Stimulated activated naive B cell treated with anti-CD40 and anti-IgM and Interleukin-4, amounts not matched to agents 10 μg/mL and 1 μg/mL and 100 μg/mL, for 72 hours (primary cell): ENCODE data around the gene MYBPH.

Experiments used
- ATAC-seq, 2 donors: fragments of 150-1000 bp; cut with Tn5 transposase; replicated peaks; 2 replicates each; pipeline ENCODE4 v1.10.0; 2021; ENCODE audit warnings: moderate library complexity in 1 of 2
- DNase-seq: peaks from one replicate; pipeline ENCODE4 v3.0.0; 2021
- H3K27ac Mint-ChIP-seq: one replicate; pipeline ENCODE4 v1.8.0; 2022; ENCODE audit warnings: mild to moderate bottlenecking, mixed read lengths
- H3K27me3 Mint-ChIP-seq, 2 donors: one replicate each; pipeline ENCODE4 v1.8.0; 2022; ENCODE audit warnings: mixed read lengths in 2 of 2
- H3K36me3 Mint-ChIP-seq, 2 donors: one replicate each; pipeline ENCODE4 v1.8.0; 2022; ENCODE audit warnings: mixed read lengths in 2 of 2, mild to moderate bottlenecking in 1 of 2
- H3K4me1 Mint-ChIP-seq, 2 donors: one replicate each; pipeline ENCODE4 v1.8.0; 2022; ENCODE audit warnings: mixed read lengths in 2 of 2, mild to moderate bottlenecking in 1 of 2
- H3K4me3 Mint-ChIP-seq, 2 donors: one replicate each; pipeline ENCODE4 v1.8.0; 2022; ENCODE audit warnings: mild to moderate bottlenecking in 2 of 2, mixed read lengths in 2 of 2, moderate library complexity in 1 of 2
- H3K9me3 Mint-ChIP-seq, 2 donors: one replicate each; pipeline ENCODE4 v1.8.0; 2022; ENCODE audit warnings: mixed read lengths in 2 of 2, mild to moderate bottlenecking in 1 of 2

The MYBPH gene

GRCh38 chr1:203161175-203161574 lies 14.5 kb downstream of the MYBPH start:
- H3K9me3 Mint-ChIP-seq = peaks cover 4 to 6% of the 10 kb centered on the region in 2 donors
- peaks cover 10 to 28% of the 10 kb centered on the region in 2 donors for H3K27me3 Mint-ChIP-seq
- H3K4me3 Mint-ChIP-seq = no peak overlapping the region
- ATAC-seq (no peak), DNase-seq (no peak)
- peaks cover 0 to 1% of the 10 kb centered on the region in 2 donors for H3K36me3 Mint-ChIP-seq
- H3K27ac Mint-ChIP-seq = no peak overlapping the region
- H3K4me1 Mint-ChIP-seq = no peaks in the 10 kb centered on the region

- no peaks in the 10 kb centered on the region for H3K4me1 Mint-ChIP-seq
- no peak for ATAC-seq
- peaks cover 0 to 1% of the 10 kb centered on the region in 2 donors for H3K36me3 Mint-ChIP-seq
- peaks cover 0 to 15% of the 10 kb centered on the region in 2 donors for H3K27me3 Mint-ChIP-seq
- H3K4me3 Mint-ChIP-seq = no peak overlapping the region
- H3K27ac Mint-ChIP-seq = no peak overlapping the region
- no peak for DNase-seq
- H3K9me3 Mint-ChIP-seq = peaks cover 4 to 6% of the 10 kb centered on the region in 2 donors
Measured at GRCh38 chr1:203159844-203160243, 15.8 kb downstream of the MYBPH start.

GRCh38 chr1:203158960-203159665 lies 16.5 kb downstream of the MYBPH start:
- no peak overlapping the region for H3K27ac Mint-ChIP-seq
- H3K27me3 Mint-ChIP-seq = peaks cover 0 to 9% of the 10 kb centered on the region in 2 donors
- ATAC-seq = no peak
- H3K4me1 Mint-ChIP-seq = no peaks in the 10 kb centered on the region
- peaks cover 4 to 6% of the 10 kb centered on the region in 2 donors for H3K9me3 Mint-ChIP-seq
- peaks cover 0 to 1% of the 10 kb centered on the region in 2 donors for H3K36me3 Mint-ChIP-seq
- no peak for DNase-seq
- H3K4me3 Mint-ChIP-seq = no peak overlapping the region

GRCh38 chr1:203158423-203158822 lies 17.2 kb downstream of the MYBPH start:
- H3K4me1 Mint-ChIP-seq = no peaks in the 10 kb centered on the region
- H3K36me3 Mint-ChIP-seq = peaks cover 0 to 1% of the 10 kb centered on the region in 2 donors
- peaks cover 4 to 6% of the 10 kb centered on the region in 2 donors for H3K9me3 Mint-ChIP-seq
- H3K27me3 Mint-ChIP-seq = peaks cover 0 to 9% of the 10 kb centered on the region in 2 donors
- no peak overlapping the region for H3K4me3 Mint-ChIP-seq
- H3K27ac Mint-ChIP-seq = no peak overlapping the region
- ATAC-seq (no peak), DNase-seq (no peak)

- no peaks in the 10 kb centered on the region for H3K27me3 Mint-ChIP-seq
Measured at GRCh38 chr1:203156280-203156679, 19.3 kb downstream of the MYBPH start.

GRCh38 chr1:203153989-203154821 lies 21.4 kb downstream of the MYBPH start:
- Mint-ChIP-seq H3K4me3 (no peak overlapping the region), H3K27ac (no peak overlapping the region), H3K4me1 (peaks cover 0 to 3% of the 10 kb centered on the region in 2 donors), H3K9me3 (peaks cover 2 to 4% of the 10 kb centered on the region in 2 donors), H3K36me3 (peaks cover 0 to under 1% of the 10 kb centered on the region in 2 donors), H3K27me3 (no peaks in the 10 kb centered on the region)
- DNase-seq (no peak), ATAC-seq (no peak)

More at GRCh38 chr1:203156280-203156679, 19.3 kb downstream of the MYBPH start:
- H3K4me1 Mint-ChIP-seq = no peaks in the 10 kb centered on the region
- no peak for DNase-seq
- H3K4me3 Mint-ChIP-seq = no peak overlapping the region
- H3K27ac Mint-ChIP-seq = no peak overlapping the region
- no peak for ATAC-seq
- H3K36me3 Mint-ChIP-seq = peaks cover 0 to 1% of the 10 kb centered on the region in 2 donors
- H3K9me3 Mint-ChIP-seq = peaks cover 4 to 6% of the 10 kb centered on the region in 2 donors

- Mint-ChIP-seq H3K27ac (no peak overlapping the region), H3K4me1 (peaks cover 0 to 3% of the 10 kb centered on the region in 2 donors), H3K4me3 (no peak overlapping the region), H3K9me3 (peaks cover 0 to under 1% of the 10 kb centered on the region in 2 donors), H3K27me3 (no peaks in the 10 kb centered on the region), H3K36me3 (no peaks in the 10 kb centered on the region)
- ATAC-seq = no peak
- DNase-seq = no peak
Measured at GRCh38 chr1:203153051-203153988, 22.3 kb downstream of the MYBPH start.

- Mint-ChIP-seq H3K27ac (peak overlapping the region; percentile 14), H3K27me3 (no peaks in the 10 kb centered on the region), H3K4me1 (peaks cover 0 to 3% of the 10 kb centered on the region in 2 donors), H3K4me3 (no peak overlapping the region), H3K36me3 (no peaks in the 10 kb centered on the region), H3K9me3 (no peaks in the 10 kb centered on the region)
- DNase-seq (no peak), ATAC-seq (no peak)
Measured at GRCh38 chr1:203152158-203153034, 23.2 kb downstream of the MYBPH start.

GRCh38 chr1:203151362-203152157 lies 24.1 kb downstream of the MYBPH start:
- no peak overlapping the region for H3K27ac Mint-ChIP-seq
- ATAC-seq (no peak), DNase-seq (no peak)
- H3K27me3 Mint-ChIP-seq = no peaks in the 10 kb centered on the region
- no peaks in the 10 kb centered on the region for H3K36me3 Mint-ChIP-seq
- peaks cover 0 to 3% of the 10 kb centered on the region in 2 donors for H3K4me1 Mint-ChIP-seq
- H3K9me3 Mint-ChIP-seq = no peaks in the 10 kb centered on the region
- no peak overlapping the region for H3K4me3 Mint-ChIP-seq

GRCh38 chr1:203150511-203151297 lies 24.9 kb downstream of the MYBPH start:
- DNase-seq (no peak), ATAC-seq (no peak)
- Mint-ChIP-seq H3K27me3 (no peaks in the 10 kb centered on the region), H3K36me3 (no peaks in the 10 kb centered on the region), H3K4me3 (no peak overlapping the region), H3K9me3 (no peaks in the 10 kb centered on the region), H3K4me1 (peaks cover 0 to 3% of the 10 kb centered on the region in 2 donors), H3K27ac (no peak overlapping the region)

GRCh38 chr1:203149188-203149840 lies 26.3 kb downstream of the MYBPH start:
- Mint-ChIP-seq H3K36me3 (no peaks in the 10 kb centered on the region), H3K27me3 (no peaks in the 10 kb centered on the region), H3K27ac (no peak overlapping the region), H3K4me1 (peaks cover 0 to 3% of the 10 kb centered on the region in 2 donors), H3K4me3 (no peak overlapping the region), H3K9me3 (no peaks in the 10 kb centered on the region)
- ATAC-seq (no peak), DNase-seq (no peak)

GRCh38 chr1:203148579-203148978 lies 27.0 kb downstream of the MYBPH start:
- no peak overlapping the region for H3K27ac Mint-ChIP-seq
- H3K4me3 Mint-ChIP-seq = no peak overlapping the region
- H3K36me3 Mint-ChIP-seq = no peaks in the 10 kb centered on the region
- peaks cover under 1 to 1% of the 10 kb centered on the region in 2 donors for H3K9me3 Mint-ChIP-seq
- DNase-seq (no peak), ATAC-seq (no peak)
- H3K27me3 Mint-ChIP-seq = no peaks in the 10 kb centered on the region
- H3K4me1 Mint-ChIP-seq = peaks cover 0 to 3% of the 10 kb centered on the region in 2 donors
